SU-DHL-6 (cell line): ENCODE results near the gene KHK.

Experiments used
- H2AFZ ChIP-seq: fragments of 200-600 bp; sonication (generic); 2 replicates; pipeline ENCODE4 v1.6.1; 2014; ENCODE audit warnings: low read depth, mild to moderate bottlenecking, moderate library complexity, mixed read lengths, antibody characterized with exemption, low read length; ENCODE audit not compliant: severe bottlenecking
- H3F3A ChIP-seq: fragments of 200-600 bp; shearing (Covaris generic); 2 replicates; pipeline ENCODE4 v1.6.0; 2016; ENCODE audit warnings: antibody characterized with exemption, mild to moderate bottlenecking; ENCODE audit not compliant: insufficient read depth
- H3K27ac ChIP-seq: fragments of 200-600 bp; sonication (generic); 2 replicates; pipeline ENCODE4 v1.5.1; 2016; ENCODE audit warnings: low read depth, mild to moderate bottlenecking, low read length, moderate library complexity, mixed read lengths
- H3K27me3 ChIP-seq: fragments of 200-600 bp; sonication (generic), shearing (Covaris generic); 2 replicates; pipeline ENCODE4 v1.6.0; 2014; ENCODE audit warnings: mild to moderate bottlenecking, low read length
- H3K36me3 ChIP-seq: fragments of 200-600 bp; sonication (generic); 2 replicates; pipeline ENCODE4 v1.6.1; 2014; ENCODE audit warnings: mild to moderate bottlenecking, low read length, mixed read lengths
- H3K4me2 ChIP-seq: fragments of 300-600, 200-600 bp; shearing (Covaris generic), sonication (generic); 2 replicates; pipeline ENCODE4 v1.6.0; 2014; ENCODE audit warnings: low read length, low read depth, mild to moderate bottlenecking; ENCODE audit not compliant: poor library complexity, severe bottlenecking
- H3K4me3 ChIP-seq: fragments of 200-600 bp; sonication (generic); 2 replicates; pipeline ENCODE4 v1.5.1; 2014; ENCODE audit warnings: antibody characterized with exemption, low read length, mild to moderate bottlenecking, mixed read lengths; ENCODE audit not compliant: insufficient read depth, poor library complexity, severe bottlenecking
- H3K79me2 ChIP-seq: fragments of 200-600 bp; sonication (generic); 2 replicates; pipeline ENCODE4 v1.6.1; 2014; ENCODE audit warnings: mild to moderate bottlenecking, low read length, moderate library complexity; ENCODE audit not compliant: insufficient read depth
- H3K9ac ChIP-seq: fragments of 200-600 bp; sonication (generic); 2 replicates; pipeline ENCODE4 v1.7.0; 2014; ENCODE audit warnings: mild to moderate bottlenecking, low read length
- H3K9me2 ChIP-seq: fragments of 200-600 bp; sonication (generic); replicated peaks from 2 replicates; pipeline ENCODE4 v1.6.1; 2014; ENCODE audit warnings: low read length; ENCODE audit not compliant: insufficient read depth
- H3K9me3 ChIP-seq: fragments of 200-600 bp; sonication (generic); 2 replicates; pipeline ENCODE4 v1.6.1; 2014; ENCODE audit warnings: low read length, mixed read lengths; ENCODE audit not compliant: insufficient read depth
- H4K20me1 ChIP-seq: fragments of 200-600 bp; sonication (generic); 2 replicates; pipeline ENCODE4 v1.6.1; 2014; ENCODE audit warnings: low read depth, mild to moderate bottlenecking, antibody characterized with exemption, low read length, moderate library complexity, mixed read lengths
- CTCF ChIP-seq: fragments of 200-600 bp; sonication (generic); IDR thresholded peaks from one replicate; pipeline ENCODE4 v1.5.1; 2017; ENCODE audit warnings: antibody characterized with exemption, mild to moderate bottlenecking, low read length, moderate library complexity; ENCODE audit not compliant: insufficient read depth, poor library complexity, severe bottlenecking
- EZH2phosphoT487 ChIP-seq: fragments of 200-600 bp; sonication (generic), shearing (Covaris generic); conservative IDR thresholded peaks from 2 replicates; pipeline ENCODE4 v1.6.1; 2018; ENCODE audit warnings: mild to moderate bottlenecking, antibody characterized with exemption, low read length, moderate library complexity, mixed read lengths

KHK gene

GRCh38 chr2:27041752-27042151 lies 44.8 kb upstream of the KHK start:
- Histone ChIP-seq H3K27ac (peak overlapping the region; percentile 14; the same call in 1 of the 2 replicates), H3F3A (no peaks in the 10 kb centered on the region; the same call in 1 of the 2 replicates), H3K79me2 (no peaks in the 10 kb centered on the region), H3K9ac (no peak overlapping the region), H2AFZ (no peak overlapping the region), H4K20me1 (no peaks in the 10 kb centered on the region), H3K36me3 (no peaks in the 10 kb centered on the region), H3K9me2 (no peaks in the 10 kb centered on the region), H3K4me2 (no peak overlapping the region), H3K27me3 (no peaks in the 10 kb centered on the region), H3K4me3 (no peak overlapping the region), H3K9me3 (no peaks in the 10 kb centered on the region)
- TF ChIP-seq CTCF: no peak

GRCh38 chr2:27042159-27042661 lies 44.4 kb upstream of the KHK start:
- Histone ChIP-seq H3K9me2 (no peaks in the 10 kb centered on the region), H3K4me3 (no peak overlapping the region), H3K36me3 (no peaks in the 10 kb centered on the region), H3F3A (peaks cover 2% of the 10 kb centered on the region; the same call in 1 of the 2 replicates), H3K79me2 (no peaks in the 10 kb centered on the region), H3K9ac (no peak overlapping the region), H2AFZ (no peak overlapping the region), H3K4me2 (no peak overlapping the region), H3K9me3 (no peaks in the 10 kb centered on the region), H4K20me1 (no peaks in the 10 kb centered on the region), H3K27me3 (no peaks in the 10 kb centered on the region), H3K27ac (peak overlapping the region; percentile 14; the same call in 1 of the 2 replicates)
- TF ChIP-seq CTCF: no peak
- no peak for TF ChIP-seq EZH2phosphoT487

GRCh38 chr2:27042985-27043634 lies 43.5 kb upstream of the KHK start:
- H3K4me2 ChIP-seq: no peak overlapping the region

More at GRCh38 chr2:27042985-27043634, 43.5 kb upstream of the KHK start:
- no peaks in the 10 kb centered on the region for H4K20me1 ChIP-seq
- H3K36me3 ChIP-seq: no peaks in the 10 kb centered on the region
- no peak overlapping the region for H3K27ac ChIP-seq
- H3K79me2 ChIP-seq: no peaks in the 10 kb centered on the region
- no peak overlapping the region for H3K4me3 ChIP-seq
- peaks cover 8% of the 10 kb centered on the region; the same call in 1 of the 2 replicates for H3F3A ChIP-seq
- H3K9me3 ChIP-seq: no peaks in the 10 kb centered on the region
- no peak overlapping the region for H2AFZ ChIP-seq
- no peaks in the 10 kb centered on the region for H3K27me3 ChIP-seq
- H3K9ac ChIP-seq: no peak overlapping the region
- no peaks in the 10 kb centered on the region for H3K9me2 ChIP-seq
- no peak for TF ChIP-seq CTCF
- TF ChIP-seq EZH2phosphoT487: no peak
